ENCODE data around the gene LYZL6.

Gene LYZL6

GRCh38 chr17:35972945-35973332 is 29.4 kb upstream of the LYZL6 start:
- DNase-seq (ENCODE audit: low read depth): no peak
- Histone ChIP-seq H3K9ac (ENCODE audit: low read length) (no peak overlapping the region), H3K9me3 (ENCODE audit: control insufficient read depth, low read length) (no peaks in the 10 kb centered on the region), H3K4me3 (ENCODE audit: low read length) (no peak overlapping the region), H3K36me3 (ENCODE audit: control insufficient read depth, insufficient read depth, low read length, severe bottlenecking) (no peaks in the 10 kb centered on the region), H3K4me1 (ENCODE audit: control insufficient read depth, insufficient read depth, low read length) (no peaks in the 10 kb centered on the region), H3K27me3 (replicated peaks; ENCODE audit: control insufficient read depth, insufficient read depth, low read length) (peaks cover 8% of the 10 kb centered on the region)

- Histone ChIP-seq H3K36me3 (ENCODE audit: control insufficient read depth, insufficient read depth, low read length, severe bottlenecking) (no peaks in the 10 kb centered on the region), H3K4me1 (ENCODE audit: control insufficient read depth, insufficient read depth, low read length) (no peaks in the 10 kb centered on the region), H3K27me3 (replicated peaks; ENCODE audit: control insufficient read depth, insufficient read depth, low read length) (peaks cover 8% of the 10 kb centered on the region), H3K9me3 (ENCODE audit: control insufficient read depth, low read length) (no peaks in the 10 kb centered on the region), H3K4me3 (ENCODE audit: low read length) (no peak overlapping the region), H3K9ac (ENCODE audit: low read length) (no peak overlapping the region)
- DNase-seq (ENCODE audit: low read depth): no peak
These were observed 29.0 kb upstream of the LYZL6 start for GRCh38 chr17:35972535-35972934.

- Histone ChIP-seq H3K27me3 (replicated peaks; ENCODE audit: control insufficient read depth, insufficient read depth, low read length) (peaks cover 8% of the 10 kb centered on the region), H3K36me3 (ENCODE audit: control insufficient read depth, insufficient read depth, low read length, severe bottlenecking) (no peaks in the 10 kb centered on the region), H3K4me3 (ENCODE audit: low read length) (no peak overlapping the region), H3K9ac (ENCODE audit: low read length) (no peak overlapping the region), H3K9me3 (ENCODE audit: control insufficient read depth, low read length) (no peaks in the 10 kb centered on the region), H3K4me1 (ENCODE audit: control insufficient read depth, insufficient read depth, low read length) (no peaks in the 10 kb centered on the region)
- no peak for DNase-seq (ENCODE audit: low read depth)
These were observed 28.6 kb upstream of the LYZL6 start for GRCh38 chr17:35972066-35972465.

- DNase-seq (ENCODE audit: low read depth): peak; percentile 91
- H3K9me3 ChIP-seq (ENCODE audit: control insufficient read depth, low read length): no peaks in the 10 kb centered on the region
- no peak overlapping the region for H3K9ac ChIP-seq (ENCODE audit: low read length)
- H3K27me3 ChIP-seq (replicated peaks; ENCODE audit: control insufficient read depth, insufficient read depth, low read length): peaks cover 17% of the 10 kb centered on the region
- no peaks in the 10 kb centered on the region for H3K4me1 ChIP-seq (ENCODE audit: control insufficient read depth, insufficient read depth, low read length)
- no peaks in the 10 kb centered on the region for H3K36me3 ChIP-seq (ENCODE audit: control insufficient read depth, insufficient read depth, low read length, severe bottlenecking)
- H3K4me3 ChIP-seq (ENCODE audit: low read length): no peak overlapping the region
These were observed 26.3 kb upstream of the LYZL6 start for GRCh38 chr17:35969558-35970380.

GRCh38 chr17:35968520-35969054 is 25.1 kb upstream of the LYZL6 start:
- Histone ChIP-seq H3K4me3 (ENCODE audit: low read length) (no peak overlapping the region), H3K36me3 (ENCODE audit: control insufficient read depth, insufficient read depth, low read length, severe bottlenecking) (no peaks in the 10 kb centered on the region), H3K9me3 (ENCODE audit: control insufficient read depth, low read length) (no peaks in the 10 kb centered on the region), H3K27me3 (replicated peaks; ENCODE audit: control insufficient read depth, insufficient read depth, low read length) (peaks cover 24% of the 10 kb centered on the region), H3K4me1 (ENCODE audit: control insufficient read depth, insufficient read depth, low read length) (no peaks in the 10 kb centered on the region), H3K9ac (ENCODE audit: low read length) (no peak overlapping the region)
- DNase-seq (ENCODE audit: low read depth): no peak

GRCh38 chr17:35965272-35965671 is 21.8 kb upstream of the LYZL6 start:
- no peaks in the 10 kb centered on the region for H3K36me3 ChIP-seq (ENCODE audit: control insufficient read depth, insufficient read depth, low read length, severe bottlenecking)
- no peak overlapping the region for H3K4me3 ChIP-seq (ENCODE audit: low read length)
- H3K27me3 ChIP-seq (replicated peaks; ENCODE audit: control insufficient read depth, insufficient read depth, low read length): peaks cover 30% of the 10 kb centered on the region
- H3K9me3 ChIP-seq (ENCODE audit: control insufficient read depth, low read length): no peaks in the 10 kb centered on the region
- H3K4me1 ChIP-seq (ENCODE audit: control insufficient read depth, insufficient read depth, low read length): no peaks in the 10 kb centered on the region
- no peak for DNase-seq (ENCODE audit: low read depth)
- no peak overlapping the region for H3K9ac ChIP-seq (ENCODE audit: low read length)

GRCh38 chr17:35963663-35964062 is 20.1 kb upstream of the LYZL6 start:
- Histone ChIP-seq H3K27me3 (replicated peaks; ENCODE audit: control insufficient read depth, insufficient read depth, low read length) (peaks cover 42% of the 10 kb centered on the region), H3K9me3 (ENCODE audit: control insufficient read depth, low read length) (no peaks in the 10 kb centered on the region), H3K9ac (ENCODE audit: low read length) (no peak overlapping the region), H3K4me1 (ENCODE audit: control insufficient read depth, insufficient read depth, low read length) (no peaks in the 10 kb centered on the region), H3K36me3 (ENCODE audit: control insufficient read depth, insufficient read depth, low read length, severe bottlenecking) (no peaks in the 10 kb centered on the region), H3K4me3 (ENCODE audit: low read length) (no peak overlapping the region)
- DNase-seq (ENCODE audit: low read depth): no peak

GRCh38 chr17:35953720-35954119 is 10.2 kb upstream of the LYZL6 start:
- H3K27me3 ChIP-seq (replicated peaks; ENCODE audit: control insufficient read depth, insufficient read depth, low read length): peaks cover 29% of the 10 kb centered on the region
- no peak for DNase-seq (ENCODE audit: low read depth)
- H3K9ac ChIP-seq (ENCODE audit: low read length): no peak overlapping the region
- no peaks in the 10 kb centered on the region for H3K36me3 ChIP-seq (ENCODE audit: control insufficient read depth, insufficient read depth, low read length, severe bottlenecking)
- H3K4me3 ChIP-seq (ENCODE audit: low read length): no peak overlapping the region
- no peaks in the 10 kb centered on the region for H3K4me1 ChIP-seq (ENCODE audit: control insufficient read depth, insufficient read depth, low read length)
- H3K9me3 ChIP-seq (ENCODE audit: control insufficient read depth, low read length): no peaks in the 10 kb centered on the region

- H3K9me3 ChIP-seq (ENCODE audit: control insufficient read depth, low read length): no peaks in the 10 kb centered on the region
- no peaks in the 10 kb centered on the region for H3K36me3 ChIP-seq (ENCODE audit: control insufficient read depth, insufficient read depth, low read length, severe bottlenecking)
- H3K9ac ChIP-seq (ENCODE audit: low read length): no peak overlapping the region
- DNase-seq (ENCODE audit: low read depth): no peak
- no peaks in the 10 kb centered on the region for H3K4me1 ChIP-seq (ENCODE audit: control insufficient read depth, insufficient read depth, low read length)
- peaks cover 15% of the 10 kb centered on the region for H3K27me3 ChIP-seq (replicated peaks; ENCODE audit: control insufficient read depth, insufficient read depth, low read length)
- no peak overlapping the region for H3K4me3 ChIP-seq (ENCODE audit: low read length)
These were observed 5.9 kb upstream of the LYZL6 start for GRCh38 chr17:35949401-35949800.

GRCh38 chr17:35948092-35948491 is 4.6 kb upstream of the LYZL6 start:
- no peaks in the 10 kb centered on the region for H3K36me3 ChIP-seq (ENCODE audit: control insufficient read depth, insufficient read depth, low read length, severe bottlenecking)
- H3K4me1 ChIP-seq (ENCODE audit: control insufficient read depth, insufficient read depth, low read length): no peaks in the 10 kb centered on the region
- H3K9me3 ChIP-seq (ENCODE audit: control insufficient read depth, low read length): no peaks in the 10 kb centered on the region
- no peak overlapping the region for H3K9ac ChIP-seq (ENCODE audit: low read length)
- no peak for DNase-seq (ENCODE audit: low read depth)
- H3K27me3 ChIP-seq (replicated peaks; ENCODE audit: control insufficient read depth, insufficient read depth, low read length): peaks cover 22% of the 10 kb centered on the region
- H3K4me3 ChIP-seq (ENCODE audit: low read length): no peak overlapping the region

GRCh38 chr17:35947156-35947585 is 3.7 kb upstream of the LYZL6 start:
- no peaks in the 10 kb centered on the region for H3K9me3 ChIP-seq (ENCODE audit: control insufficient read depth, low read length)
- peaks cover 30% of the 10 kb centered on the region for H3K27me3 ChIP-seq (replicated peaks; ENCODE audit: control insufficient read depth, insufficient read depth, low read length)
- DNase-seq (ENCODE audit: low read depth): peak; percentile 65
- no peak overlapping the region for H3K9ac ChIP-seq (ENCODE audit: low read length)
- H3K4me3 ChIP-seq (ENCODE audit: low read length): no peak overlapping the region
- no peaks in the 10 kb centered on the region for H3K4me1 ChIP-seq (ENCODE audit: control insufficient read depth, insufficient read depth, low read length)
- H3K36me3 ChIP-seq (ENCODE audit: control insufficient read depth, insufficient read depth, low read length, severe bottlenecking): no peaks in the 10 kb centered on the region
